Measurements from ENCODE around the gene AGL.
A peak's percentile ranks its signal among the peaks of the same experiment; 100 is the strongest.

Gene AGL

GRCh38 chr1:99934801-99935200 is 84.6 kb downstream of the AGL start:
- DNase-seq (ENCODE audit: low read depth, low spot score), result no peak
- H3K4me3 ChIP-seq (ENCODE audit: low read depth, low read length), result no peak overlapping the region
- in situ Hi-C loops (cut with HindIII; ENCODE audit: low sequenced_read_pairs), result no loop called here
- TF ChIP-seq, protein P1, sequence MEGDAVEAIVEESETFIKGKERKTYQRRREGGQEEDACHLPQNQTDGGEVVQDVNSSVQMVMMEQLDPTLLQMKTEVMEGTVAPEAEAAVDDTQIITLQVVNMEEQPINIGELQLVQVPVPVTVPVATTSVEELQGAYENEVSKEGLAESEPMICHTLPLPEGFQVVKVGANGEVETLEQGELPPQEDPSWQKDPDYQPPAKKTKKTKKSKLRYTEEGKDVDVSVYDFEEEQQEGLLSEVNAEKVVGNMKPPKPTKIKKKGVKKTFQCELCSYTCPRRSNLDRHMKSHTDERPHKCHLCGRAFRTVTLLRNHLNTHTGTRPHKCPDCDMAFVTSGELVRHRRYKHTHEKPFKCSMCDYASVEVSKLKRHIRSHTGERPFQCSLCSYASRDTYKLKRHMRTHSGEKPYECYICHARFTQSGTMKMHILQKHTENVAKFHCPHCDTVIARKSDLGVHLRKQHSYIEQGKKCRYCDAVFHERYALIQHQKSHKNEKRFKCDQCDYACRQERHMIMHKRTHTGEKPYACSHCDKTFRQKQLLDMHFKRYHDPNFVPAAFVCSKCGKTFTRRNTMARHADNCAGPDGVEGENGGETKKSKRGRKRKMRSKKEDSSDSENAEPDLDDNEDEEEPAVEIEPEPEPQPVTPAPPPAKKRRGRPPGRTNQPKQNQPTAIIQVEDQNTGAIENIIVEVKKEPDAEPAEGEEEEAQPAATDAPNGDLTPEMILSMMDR (IDR thresholded peaks at IDR 0.05; ENCODE audit: low read depth, low read length), result no peak

DNA sequence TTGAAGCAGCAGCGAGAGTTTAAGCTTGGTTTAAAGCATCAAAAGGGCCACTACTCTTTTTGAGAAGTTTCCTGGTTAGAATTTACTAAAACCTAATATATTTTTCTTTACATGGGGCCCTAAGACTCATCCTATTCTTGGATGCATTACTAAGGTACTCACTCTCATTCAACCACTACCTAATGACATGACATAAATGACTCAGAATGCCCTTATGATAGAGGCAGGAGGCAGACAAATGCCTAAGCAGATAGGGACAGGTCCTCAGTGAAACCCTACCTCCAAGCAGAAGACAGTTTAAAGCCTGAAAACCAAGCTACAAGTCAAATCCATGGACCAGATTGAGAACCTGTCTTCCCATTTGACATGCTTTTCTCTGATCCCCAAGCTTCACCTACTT is 85.4 kb downstream of the AGL start:
- TF ChIP-seq, protein P1 (IDR thresholded peaks at IDR 0.05; ENCODE audit: low read depth, low read length), result no peak
- DNase-seq (ENCODE audit: low read depth, low spot score), result no peak
- in situ Hi-C loops (cut with HindIII; ENCODE audit: low sequenced_read_pairs), result no loop called here
- no peak overlapping the region for H3K4me3 ChIP-seq (ENCODE audit: low read depth, low read length)

DNA sequence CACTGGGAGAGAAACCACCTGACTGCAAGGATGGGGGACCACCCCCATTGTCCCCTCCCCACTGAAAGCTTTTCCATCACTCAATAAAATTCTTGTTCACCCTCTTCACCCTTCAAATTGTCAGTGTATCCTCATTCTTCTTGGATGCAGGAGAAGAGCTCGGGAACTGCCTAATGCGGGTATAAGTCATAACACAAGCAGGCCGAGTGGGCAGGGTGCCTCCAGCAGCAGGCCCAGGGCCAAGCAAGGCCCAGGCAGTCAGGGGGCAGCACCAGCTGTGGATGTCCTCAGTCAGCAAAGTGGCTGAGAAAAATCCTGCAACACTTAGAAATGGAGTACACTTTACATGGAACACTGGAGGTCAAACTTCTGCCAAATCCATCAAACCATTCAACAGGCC is 85.9 kb downstream of the AGL start:
- TF ChIP-seq, protein P1 (IDR thresholded peaks at IDR 0.05; ENCODE audit: low read depth, low read length), result no peak
- no peak overlapping the region for H3K4me3 ChIP-seq (ENCODE audit: low read depth, low read length)
- no peak for DNase-seq (ENCODE audit: low read depth, low spot score)
- in situ Hi-C loops (cut with HindIII; ENCODE audit: low sequenced_read_pairs), result no loop called here

DNA sequence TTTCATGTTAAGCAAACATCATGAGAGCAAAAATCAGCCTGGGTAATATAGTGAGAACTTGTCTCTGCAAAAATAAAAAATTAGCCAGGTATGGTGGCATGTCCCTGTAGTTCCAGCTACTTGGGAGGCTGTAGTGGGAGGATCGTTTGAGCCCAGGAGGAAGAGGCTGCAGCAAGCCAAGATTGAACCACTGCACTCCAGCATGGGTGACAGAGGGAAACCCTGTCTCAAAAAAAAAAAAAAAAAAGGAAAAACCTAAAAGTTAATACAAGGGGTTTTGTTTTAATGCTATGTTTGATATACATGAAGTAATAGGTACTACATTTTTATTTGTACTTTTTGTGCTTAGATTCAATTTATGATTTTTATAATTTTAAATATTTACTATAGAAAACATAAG is 92.6 kb downstream of the AGL start:
- H3K4me3 ChIP-seq (ENCODE audit: low read depth, low read length), result no peak overlapping the region
- in situ Hi-C loops (cut with HindIII; ENCODE audit: low sequenced_read_pairs), result no loop called here
- no peak for DNase-seq (ENCODE audit: low read depth, low spot score)
- TF ChIP-seq, protein P1 (IDR thresholded peaks at IDR 0.05; ENCODE audit: low read depth, low read length), result no peak

- DNase-seq (ENCODE audit: low read depth, low spot score), result peak; percentile 52
- TF ChIP-seq, protein P1 (IDR thresholded peaks at IDR 0.05; ENCODE audit: low read depth, low read length), result no peak
- in situ Hi-C loops (cut with HindIII; ENCODE audit: low sequenced_read_pairs), result no loop called here
- H3K4me3 ChIP-seq (ENCODE audit: low read depth, low read length), result no peak overlapping the region
Observed at GRCh38 chr1:99943223-99943794, 93.1 kb downstream of the AGL start.

- TF ChIP-seq, protein P1 (IDR thresholded peaks at IDR 0.05; ENCODE audit: low read depth, low read length), result no peak
Observed at GRCh38 chr1:99944192-99944591, 94.0 kb downstream of the AGL start.

DNA sequence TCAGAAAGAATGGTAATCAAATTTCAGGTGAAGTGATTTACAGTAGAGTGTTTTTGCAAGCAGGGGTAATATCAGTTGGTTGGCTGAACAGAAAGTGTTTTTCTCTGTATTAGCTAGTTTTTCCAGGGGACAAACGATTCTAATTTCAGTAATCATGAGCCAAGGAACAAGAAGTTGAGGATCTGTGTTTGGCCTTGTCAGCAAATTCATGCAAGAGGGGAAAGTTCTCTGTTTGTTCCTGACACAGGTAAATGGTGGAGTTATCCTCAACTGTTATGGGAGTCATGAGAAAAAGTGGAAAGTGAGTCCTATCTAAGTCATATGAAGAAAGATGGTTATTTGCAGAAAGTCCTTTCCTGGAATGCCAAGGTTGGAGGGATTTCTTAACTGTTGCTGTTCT is 95.0 kb downstream of the AGL start:
- in situ Hi-C loops (cut with HindIII; ENCODE audit: low sequenced_read_pairs), result no loop called here

More at GRCh38 chr1:99944192-99944591, 94.0 kb downstream of the AGL start:
- in situ Hi-C loops (cut with HindIII; ENCODE audit: low sequenced_read_pairs), result no loop called here
- no peak overlapping the region for H3K4me3 ChIP-seq (ENCODE audit: low read depth, low read length)
- no peak for DNase-seq (ENCODE audit: low read depth, low spot score)

More for the DNA sequence above, 95.0 kb downstream of the AGL start:
- TF ChIP-seq, protein P1 (IDR thresholded peaks at IDR 0.05; ENCODE audit: low read depth, low read length), result no peak
- no peak overlapping the region for H3K4me3 ChIP-seq (ENCODE audit: low read depth, low read length)
- no peak for DNase-seq (ENCODE audit: low read depth, low spot score)

Measured in astrocyte of the spinal cord (primary cell).